Measurements from ENCODE around the gene GABRR2. TPM values are rescaled to one million over a fixed set of nuclear protein-coding genes. Genes with fewer than 3 reads are reported as not detected.

Gene GABRR2
- total RNA-seq, 1 donor from 2014 or later: 1.2 TPM

GRCh38 chr6:89290401-89291155 lies 24.5 kb downstream of the GABRR2 start:
- DNase-seq: peak; percentile 42

GRCh38 chr6:89289710-89290109 lies 25.4 kb downstream of the GABRR2 start:
- DNase-seq: no peak

GRCh38 chr6:89287351-89288028 lies 27.6 kb downstream of the GABRR2 start:
- DNase-seq: no peak

GRCh38 chr6:89286516-89286915 lies 28.6 kb downstream of the GABRR2 start:
- no peak for DNase-seq

- no peak for DNase-seq
Measured at GRCh38 chr6:89284963-89285735, 29.9 kb downstream of the GABRR2 start.

GRCh38 chr6:89284081-89284480 lies 31.0 kb downstream of the GABRR2 start:
- DNase-seq: no peak

GRCh38 chr6:89282749-89283148 lies 32.4 kb downstream of the GABRR2 start:
- no peak for DNase-seq

GRCh38 chr6:89281779-89282246 lies 33.3 kb downstream of the GABRR2 start:
- DNase-seq: no peak

- DNase-seq: no peak
Measured at GRCh38 chr6:89278956-89279355, 36.1 kb downstream of the GABRR2 start.

- DNase-seq: no peak
Measured at GRCh38 chr6:89275900-89276299, 39.2 kb downstream of the GABRR2 start.

GRCh38 chr6:89273816-89274215 lies 41.3 kb downstream of the GABRR2 start:
- DNase-seq: no peak

- DNase-seq: no peak
Measured at GRCh38 chr6:89272596-89272995, 42.5 kb downstream of the GABRR2 start.

GRCh38 chr6:89270951-89271721 lies 44.0 kb downstream of the GABRR2 start:
- no peak for DNase-seq

GRCh38 chr6:89269981-89270380 lies 45.1 kb downstream of the GABRR2 start:
- DNase-seq: no peak

- DNase-seq: no peak
Measured at GRCh38 chr6:89269252-89269651, 45.8 kb downstream of the GABRR2 start.

- no peak for DNase-seq
Measured at GRCh38 chr6:89268776-89269175, 46.3 kb downstream of the GABRR2 start.

GRCh38 chr6:89267918-89268317 lies 47.2 kb downstream of the GABRR2 start:
- peak; percentile 17 for DNase-seq

GRCh38 chr6:89264296-89264695 lies 50.8 kb downstream of the GABRR2 start:
- no peak for DNase-seq

GRCh38 chr6:89260832-89261231 lies 54.3 kb downstream of the GABRR2 start:
- DNase-seq: peak; percentile 21

GRCh38 chr6:89260310-89260709 lies 54.8 kb downstream of the GABRR2 start:
- DNase-seq: no peak

- peak; percentile 17 for DNase-seq
Measured at GRCh38 chr6:89258912-89259311, 56.2 kb downstream of the GABRR2 start.

GRCh38 chr6:89257781-89258180 lies 57.3 kb downstream of the GABRR2 start:
- DNase-seq: no peak

Data from tongue (tissue), 2 donors.